Astrocyte (in vitro differentiated cells and primary cell): ENCODE data around the gene OSBP. TPM values are rescaled to one million over a fixed set of nuclear protein-coding genes. Genes with fewer than 3 reads are reported as not detected.

Source experiments
- DNase-seq: peaks from one replicate; pipeline ENCODE4 v3.0.0-alpha.2; 2010; ENCODE audit warnings: low read depth
- FAIRE-seq: peaks from 2 replicates; lab custom pipeline; 2011; peaks lifted over from hg19 to GRCh38; lab: Jason Lieb, UNC
- H2AFZ ChIP-seq: 2 replicates; pipeline ENCODE4 v1.6.0; 2012; ENCODE audit warnings: low read depth, low read length, inconsistent platforms
- H3K27ac ChIP-seq: 2 replicates; pipeline ENCODE4 v1.5.1; 2011; ENCODE audit warnings: low read depth, low read length, inconsistent platforms
- H3K27me3 ChIP-seq: 2 replicates; pipeline ENCODE4 v1.6.0; 2011; ENCODE audit warnings: low read length, inconsistent platforms; ENCODE audit not compliant: insufficient read depth
- H3K36me3 ChIP-seq: 2 replicates; pipeline ENCODE4 v1.5.1; 2011; ENCODE audit warnings: low read length, inconsistent platforms; ENCODE audit not compliant: insufficient read depth
- H3K4me1 ChIP-seq: 2 replicates; pipeline ENCODE4 v1.5.1; 2011; ENCODE audit warnings: low read length, inconsistent platforms; ENCODE audit not compliant: insufficient read depth
- H3K4me2 ChIP-seq: 2 replicates; pipeline ENCODE4 v1.6.0; 2012; ENCODE audit warnings: low read length, inconsistent platforms
- H3K4me3 ChIP-seq: 2 replicates; pipeline ENCODE4 v1.5.1; 2011; ENCODE audit warnings: low read depth, mild to moderate bottlenecking, low read length, inconsistent platforms; ENCODE audit not compliant: insufficient read depth
- H3K79me2 ChIP-seq: 2 replicates; pipeline ENCODE4 v1.6.0; 2012; ENCODE audit warnings: mild to moderate bottlenecking, low read length, inconsistent platforms; ENCODE audit not compliant: insufficient read depth
- H3K9ac ChIP-seq: 2 replicates; pipeline ENCODE4 v1.6.0; 2012; ENCODE audit warnings: mild to moderate bottlenecking, low read length, inconsistent platforms
- H3K9me3 ChIP-seq: 2 replicates; pipeline ENCODE4 v1.5.1; 2012; ENCODE audit warnings: low read depth, mild to moderate bottlenecking, low read length, inconsistent platforms; ENCODE audit not compliant: insufficient read depth
- H4K20me1 ChIP-seq: 2 replicates; pipeline ENCODE4 v1.6.0; 2012; ENCODE audit warnings: low read length, inconsistent platforms; ENCODE audit not compliant: insufficient read depth
- H3K27ac Mint-ChIP-seq: one replicate; pipeline ENCODE4 v1.8.0; 2021; ENCODE audit warnings: mild to moderate bottlenecking, mixed read lengths; ENCODE audit not compliant: unreplicated experiment
- H3K27me3 Mint-ChIP-seq: one replicate; pipeline ENCODE4 v1.8.0; 2021; ENCODE audit warnings: low read depth, mixed read lengths; ENCODE audit not compliant: unreplicated experiment
- H3K36me3 Mint-ChIP-seq: one replicate; pipeline ENCODE4 v1.8.0; 2021; ENCODE audit warnings: low read depth, mixed read lengths; ENCODE audit not compliant: unreplicated experiment
- H3K4me1 Mint-ChIP-seq: one replicate; pipeline ENCODE4 v1.8.0; 2021; ENCODE audit warnings: low read depth, mixed read lengths; ENCODE audit not compliant: unreplicated experiment
- H3K4me3 Mint-ChIP-seq: one replicate; pipeline ENCODE4 v1.8.0; 2021; ENCODE audit warnings: mild to moderate bottlenecking, moderate library complexity, mixed read lengths; ENCODE audit not compliant: unreplicated experiment
- H3K9me3 Mint-ChIP-seq: one replicate; pipeline ENCODE4 v1.8.0; 2021; ENCODE audit warnings: mild to moderate bottlenecking, mixed read lengths; ENCODE audit not compliant: unreplicated experiment
- EZH2 ChIP-seq: IDR thresholded peaks from 2 replicates; pipeline ENCODE4 v1.6.1; 2012; ENCODE audit warnings: mild to moderate bottlenecking, low read length, inconsistent platforms; ENCODE audit not compliant: insufficient read depth
- total RNA-seq: library from RNA; stranded (reverse); gene quantifications from 2 replicates; pipeline ENCODE4 v1.2.1, GENCODE V29; 2021
- TF ChIP-seq, protein P1 (sequence below): IDR thresholded peaks from 2 replicates; pipeline ENCODE4 v1.5.1; 2011; ENCODE audit warnings: low read depth, mild to moderate bottlenecking, inconsistent platforms, low read length, moderate library complexity; ENCODE audit not compliant: insufficient read depth

Gene OSBP
- total RNA-seq, 1 donor from 2014 or later: 48.6 TPM

DNA sequence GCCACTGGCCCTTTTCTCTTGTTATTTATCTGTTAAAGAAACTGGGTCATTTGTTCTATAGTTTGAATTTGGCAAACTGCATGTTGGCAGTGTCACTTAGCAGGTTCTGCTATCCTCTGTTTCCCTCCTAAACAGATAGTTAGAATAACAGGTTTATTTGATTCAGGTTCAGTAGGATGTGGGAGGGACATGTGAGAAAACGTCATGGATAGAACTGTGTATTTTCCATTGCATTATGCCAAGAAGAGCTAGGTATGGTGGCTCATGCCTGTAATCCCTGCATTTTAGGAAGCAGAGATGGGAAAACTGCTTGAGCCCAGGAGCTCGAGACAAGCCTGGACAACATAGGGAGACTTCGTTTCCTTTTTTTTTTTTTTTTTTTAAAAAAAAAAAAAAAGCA, 29.0 kb upstream of the OSBP start:
- DNase-seq: no peak
- no peak overlapping the region for H3K27ac ChIP-seq
- Mint-ChIP-seq H3K27me3 (no peaks in the 10 kb centered on the region), H3K27ac (no peak overlapping the region), H3K4me3 (no peak overlapping the region), H3K36me3 (peaks cover 19% of the 10 kb centered on the region), H3K9me3 (no peaks in the 10 kb centered on the region), H3K4me1 (no peaks in the 10 kb centered on the region)
- H3K27me3 ChIP-seq: no peaks in the 10 kb centered on the region
- H4K20me1 ChIP-seq: no peaks in the 10 kb centered on the region
- H3K9me3 ChIP-seq: no peaks in the 10 kb centered on the region
- no peak overlapping the region for H2AFZ ChIP-seq
- no peaks in the 10 kb centered on the region for H3K4me1 ChIP-seq
- H3K36me3 ChIP-seq: peaks cover 59% of the 10 kb centered on the region
- FAIRE-seq: no peak
- no peak overlapping the region for H3K9ac ChIP-seq
- H3K79me2 ChIP-seq: no peaks in the 10 kb centered on the region
- no peak overlapping the region for H3K4me2 ChIP-seq
- H3K4me3 ChIP-seq: no peak overlapping the region
- no peak for TF ChIP-seq EZH2
- TF ChIP-seq, protein P1, sequence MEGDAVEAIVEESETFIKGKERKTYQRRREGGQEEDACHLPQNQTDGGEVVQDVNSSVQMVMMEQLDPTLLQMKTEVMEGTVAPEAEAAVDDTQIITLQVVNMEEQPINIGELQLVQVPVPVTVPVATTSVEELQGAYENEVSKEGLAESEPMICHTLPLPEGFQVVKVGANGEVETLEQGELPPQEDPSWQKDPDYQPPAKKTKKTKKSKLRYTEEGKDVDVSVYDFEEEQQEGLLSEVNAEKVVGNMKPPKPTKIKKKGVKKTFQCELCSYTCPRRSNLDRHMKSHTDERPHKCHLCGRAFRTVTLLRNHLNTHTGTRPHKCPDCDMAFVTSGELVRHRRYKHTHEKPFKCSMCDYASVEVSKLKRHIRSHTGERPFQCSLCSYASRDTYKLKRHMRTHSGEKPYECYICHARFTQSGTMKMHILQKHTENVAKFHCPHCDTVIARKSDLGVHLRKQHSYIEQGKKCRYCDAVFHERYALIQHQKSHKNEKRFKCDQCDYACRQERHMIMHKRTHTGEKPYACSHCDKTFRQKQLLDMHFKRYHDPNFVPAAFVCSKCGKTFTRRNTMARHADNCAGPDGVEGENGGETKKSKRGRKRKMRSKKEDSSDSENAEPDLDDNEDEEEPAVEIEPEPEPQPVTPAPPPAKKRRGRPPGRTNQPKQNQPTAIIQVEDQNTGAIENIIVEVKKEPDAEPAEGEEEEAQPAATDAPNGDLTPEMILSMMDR: no peak

DNA sequence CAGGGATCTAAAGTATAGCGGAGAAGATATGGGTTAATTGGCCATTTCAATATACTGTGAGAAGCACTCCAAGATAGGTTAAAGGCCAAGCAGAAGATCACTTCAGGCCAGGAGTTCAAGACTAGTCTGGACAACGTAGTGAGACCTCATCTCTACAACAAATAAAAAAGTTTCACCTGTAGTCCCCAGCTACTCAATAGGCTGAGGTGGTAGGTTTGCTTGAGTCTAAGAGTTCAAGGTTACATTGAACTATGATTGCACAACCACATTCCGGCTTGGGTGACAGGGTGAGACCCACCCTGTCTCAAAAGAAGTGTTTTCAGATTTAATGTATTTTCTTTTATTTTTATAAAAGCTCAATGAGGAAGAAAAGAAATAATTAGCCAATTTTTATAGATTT, 27.8 kb upstream of the OSBP start:
- no peaks in the 10 kb centered on the region for H3K79me2 ChIP-seq
- Mint-ChIP-seq H3K27me3 (no peaks in the 10 kb centered on the region), H3K27ac (no peak overlapping the region), H3K9me3 (no peaks in the 10 kb centered on the region), H3K4me1 (no peaks in the 10 kb centered on the region), H3K36me3 (peaks cover 24% of the 10 kb centered on the region), H3K4me3 (no peak overlapping the region)
- peaks cover 58% of the 10 kb centered on the region for H3K36me3 ChIP-seq
- no peak overlapping the region for H3K9ac ChIP-seq
- no peaks in the 10 kb centered on the region for H3K4me1 ChIP-seq
- no peaks in the 10 kb centered on the region for H4K20me1 ChIP-seq
- no peaks in the 10 kb centered on the region for H3K9me3 ChIP-seq
- no peak for TF ChIP-seq EZH2
- TF ChIP-seq, protein P1: no peak
- no peak for DNase-seq
- H2AFZ ChIP-seq: no peak overlapping the region
- no peak overlapping the region for H3K4me3 ChIP-seq
- H3K4me2 ChIP-seq: no peak overlapping the region
- no peak for FAIRE-seq
- H3K27me3 ChIP-seq: no peaks in the 10 kb centered on the region
- no peak overlapping the region for H3K27ac ChIP-seq

- H3K9me3 Mint-ChIP-seq: no peaks in the 10 kb centered on the region
- Histone ChIP-seq H3K79me2 (no peaks in the 10 kb centered on the region), H2AFZ (no peak overlapping the region), H3K9me3 (no peaks in the 10 kb centered on the region), H3K27ac (no peak overlapping the region), H3K9ac (no peak overlapping the region), H3K4me2 (no peak overlapping the region), H4K20me1 (no peaks in the 10 kb centered on the region), H3K4me3 (no peak overlapping the region), H3K36me3 (peaks cover 64% of the 10 kb centered on the region), H3K4me1 (no peaks in the 10 kb centered on the region), H3K27me3 (no peaks in the 10 kb centered on the region)
- H3K27me3 Mint-ChIP-seq: no peaks in the 10 kb centered on the region
- peaks cover 29% of the 10 kb centered on the region for H3K36me3 Mint-ChIP-seq
- FAIRE-seq (no peak), DNase-seq (no peak)
- TF ChIP-seq, protein P1: no peak
- no peak for TF ChIP-seq EZH2
- no peak overlapping the region for H3K4me3 Mint-ChIP-seq
- no peak overlapping the region for H3K27ac Mint-ChIP-seq
- no peaks in the 10 kb centered on the region for H3K4me1 Mint-ChIP-seq
These were observed 25.6 kb upstream of the OSBP start for GRCh38 chr11:59641156-59641555.
